ENCODE results near the gene TMEM8B.

DNA sequence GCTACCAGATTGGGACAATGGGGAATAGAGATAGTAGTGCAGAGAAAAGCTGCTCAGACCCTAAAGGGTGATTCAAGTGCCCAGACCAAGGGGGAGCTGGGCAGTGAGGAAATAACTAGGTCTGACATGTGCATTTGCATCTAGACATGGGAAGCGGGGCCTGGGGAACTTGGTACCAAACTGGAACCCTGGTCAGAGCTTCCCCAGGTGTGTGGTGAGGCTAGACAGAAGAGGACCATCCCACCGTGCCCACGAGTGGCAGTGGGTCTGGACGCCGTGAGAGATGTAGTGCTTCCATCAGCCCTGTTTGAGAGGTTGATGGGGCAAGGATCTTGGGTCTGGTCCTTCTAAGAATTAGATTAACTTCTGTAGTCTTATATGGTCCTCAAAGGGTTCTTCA is 7.6 kb downstream of the TMEM8B start:
- TF ChIP-seq, protein P1, sequence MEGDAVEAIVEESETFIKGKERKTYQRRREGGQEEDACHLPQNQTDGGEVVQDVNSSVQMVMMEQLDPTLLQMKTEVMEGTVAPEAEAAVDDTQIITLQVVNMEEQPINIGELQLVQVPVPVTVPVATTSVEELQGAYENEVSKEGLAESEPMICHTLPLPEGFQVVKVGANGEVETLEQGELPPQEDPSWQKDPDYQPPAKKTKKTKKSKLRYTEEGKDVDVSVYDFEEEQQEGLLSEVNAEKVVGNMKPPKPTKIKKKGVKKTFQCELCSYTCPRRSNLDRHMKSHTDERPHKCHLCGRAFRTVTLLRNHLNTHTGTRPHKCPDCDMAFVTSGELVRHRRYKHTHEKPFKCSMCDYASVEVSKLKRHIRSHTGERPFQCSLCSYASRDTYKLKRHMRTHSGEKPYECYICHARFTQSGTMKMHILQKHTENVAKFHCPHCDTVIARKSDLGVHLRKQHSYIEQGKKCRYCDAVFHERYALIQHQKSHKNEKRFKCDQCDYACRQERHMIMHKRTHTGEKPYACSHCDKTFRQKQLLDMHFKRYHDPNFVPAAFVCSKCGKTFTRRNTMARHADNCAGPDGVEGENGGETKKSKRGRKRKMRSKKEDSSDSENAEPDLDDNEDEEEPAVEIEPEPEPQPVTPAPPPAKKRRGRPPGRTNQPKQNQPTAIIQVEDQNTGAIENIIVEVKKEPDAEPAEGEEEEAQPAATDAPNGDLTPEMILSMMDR (IDR thresholded peaks at IDR 0.05; ENCODE audit: low read length) = no peak
- no peak for TF ChIP-seq EZH2 (IDR thresholded peaks at IDR 0.05; ENCODE audit: borderline replicate concordance, low read length)
